ENCODE results near the gene MRPL54. TPM values are rescaled to one million over a fixed set of nuclear protein-coding genes. Genes with fewer than 3 reads are reported as not detected.

The MRPL54 gene
- total RNA-seq, 4 donors from 2014 or later: 23.3 to 86.3 (median 63.3) TPM

DNA sequence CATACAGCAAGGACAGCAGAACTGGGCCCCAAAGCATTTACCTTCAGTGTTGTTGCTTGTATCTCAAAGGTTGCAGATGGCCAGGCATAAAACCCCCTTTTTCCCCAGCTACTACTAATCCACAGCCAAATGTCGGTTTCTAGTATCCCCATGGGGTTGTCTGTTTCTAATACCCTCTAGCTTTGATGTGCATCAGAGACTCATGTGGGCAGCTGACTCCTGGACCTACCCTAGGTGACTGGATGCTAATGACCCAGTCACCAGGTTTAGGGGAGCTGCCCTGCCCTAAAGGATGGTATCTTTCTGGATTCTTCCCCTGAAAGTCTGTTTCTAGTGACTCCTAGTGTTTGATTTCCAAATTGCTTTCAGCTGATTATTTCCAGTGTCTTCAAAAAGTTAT is 30.4 kb upstream of the MRPL54 start:
- no peak for DNase-seq
- H3K4me3 ChIP-seq: no peak overlapping the region
- no peaks in the 10 kb centered on the region for H3K4me1 ChIP-seq
- no peak for TF ChIP-seq CTCF (IDR thresholded peaks at IDR 0.05 in 4 of 5, conservative IDR thresholded peaks at IDR 0.05 in 1 of 5)
- TF ChIP-seq POLR2A (IDR thresholded peaks at IDR 0.05): no peak
- no peaks in the 10 kb centered on the region for H3K36me3 ChIP-seq
- intact Hi-C loops (cut with DNase I; ENCODE audit: low total_unique reads) (no loop called here), in situ Hi-C loops (cut with MboI; ENCODE audit: low sequenced_read_pairs in 4 of 4) (no loop called here)
- peaks cover 0 to 4% (median 0%) of the 10 kb centered on the region in 3 donors for H3K27me3 ChIP-seq
- no peaks in the 10 kb centered on the region for H3K9me3 ChIP-seq
- no peak for ATAC-seq
- no peak overlapping the region for H3K27ac ChIP-seq

DNA sequence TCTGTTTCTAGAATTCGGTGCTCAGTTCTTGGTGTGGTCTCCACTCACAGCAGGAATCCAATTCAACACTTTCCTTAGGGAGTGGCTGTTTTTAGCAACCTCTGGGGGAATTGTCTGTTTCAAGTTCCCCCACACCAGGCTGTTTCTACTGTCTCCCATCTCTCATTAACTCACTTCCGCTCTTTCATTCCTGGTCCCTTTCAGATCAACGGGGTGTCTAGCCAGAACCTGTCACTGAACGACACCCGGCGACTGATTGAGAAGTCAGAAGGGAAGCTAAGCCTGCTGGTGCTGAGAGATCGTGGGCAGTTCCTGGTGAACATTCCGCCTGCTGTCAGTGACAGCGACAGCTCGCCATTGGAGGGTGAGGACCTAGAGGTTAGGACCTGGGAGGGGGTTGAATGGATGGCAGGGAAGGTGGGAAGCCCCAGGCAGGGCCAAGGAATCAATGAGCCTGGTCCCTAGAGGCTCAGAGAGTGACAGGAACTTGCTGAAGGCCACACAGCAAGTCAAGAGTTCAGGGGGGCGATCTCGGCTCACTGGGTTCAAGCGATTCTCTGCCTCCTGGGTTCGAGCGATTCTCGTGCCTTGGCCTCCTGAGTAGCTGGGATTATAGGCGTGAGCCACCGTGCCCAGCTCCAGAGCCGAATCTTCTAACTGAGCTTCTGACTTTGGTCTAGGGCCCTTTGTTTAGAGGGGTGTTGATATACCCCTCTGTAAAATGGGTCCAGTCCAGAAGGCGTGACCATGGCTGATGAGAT is 28.8 kb upstream of the MRPL54 start:
- no peak overlapping the region for H3K27ac ChIP-seq
- no peaks in the 10 kb centered on the region for H3K36me3 ChIP-seq
- H3K27me3 ChIP-seq: peaks cover 0 to 4% (median 4%) of the 10 kb centered on the region in 3 donors
- DNase-seq (no peak), ATAC-seq (no peak)
- no peak for TF ChIP-seq POLR2A (IDR thresholded peaks at IDR 0.05)
- TF ChIP-seq CTCF (IDR thresholded peaks at IDR 0.05 in 4 of 5, conservative IDR thresholded peaks at IDR 0.05 in 1 of 5): no peak
- in situ Hi-C loops (cut with MboI; ENCODE audit: low sequenced_read_pairs in 4 of 4): no loop called here
- no peak overlapping the region for H3K4me3 ChIP-seq
- no peaks in the 10 kb centered on the region for H3K4me1 ChIP-seq
- intact Hi-C loops (cut with DNase I; ENCODE audit: low total_unique reads): no loop called here
- no peaks in the 10 kb centered on the region for H3K9me3 ChIP-seq

DNA sequence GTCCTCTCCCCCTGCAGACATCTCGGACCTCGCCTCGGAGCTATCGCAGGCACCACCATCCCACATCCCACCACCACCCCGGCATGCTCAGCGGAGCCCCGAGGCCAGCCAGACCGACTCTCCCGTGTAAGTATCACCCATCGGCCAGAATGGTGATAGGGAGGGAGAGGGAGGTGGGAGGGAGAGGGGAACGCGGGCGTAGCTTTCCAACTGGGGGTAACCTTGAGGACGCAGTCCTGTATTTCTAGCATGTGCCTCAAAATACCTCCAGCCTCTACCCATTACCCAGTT is 28.2 kb upstream of the MRPL54 start:
- DNase-seq (no peak), ATAC-seq (no peak)
- intact Hi-C loops (cut with DNase I; ENCODE audit: low total_unique reads): no loop called here
- TF ChIP-seq POLR2A (IDR thresholded peaks at IDR 0.05): no peak
- Histone ChIP-seq H3K27ac (no peak overlapping the region), H3K27me3 (peaks cover 0 to 4% (median 4%) of the 10 kb centered on the region in 3 donors), H3K4me1 (no peaks in the 10 kb centered on the region), H3K9me3 (no peaks in the 10 kb centered on the region), H3K4me3 (no peak overlapping the region), H3K36me3 (no peaks in the 10 kb centered on the region)
- in situ Hi-C loops (cut with MboI; ENCODE audit: low sequenced_read_pairs in 4 of 4): no loop called here

DNA sequence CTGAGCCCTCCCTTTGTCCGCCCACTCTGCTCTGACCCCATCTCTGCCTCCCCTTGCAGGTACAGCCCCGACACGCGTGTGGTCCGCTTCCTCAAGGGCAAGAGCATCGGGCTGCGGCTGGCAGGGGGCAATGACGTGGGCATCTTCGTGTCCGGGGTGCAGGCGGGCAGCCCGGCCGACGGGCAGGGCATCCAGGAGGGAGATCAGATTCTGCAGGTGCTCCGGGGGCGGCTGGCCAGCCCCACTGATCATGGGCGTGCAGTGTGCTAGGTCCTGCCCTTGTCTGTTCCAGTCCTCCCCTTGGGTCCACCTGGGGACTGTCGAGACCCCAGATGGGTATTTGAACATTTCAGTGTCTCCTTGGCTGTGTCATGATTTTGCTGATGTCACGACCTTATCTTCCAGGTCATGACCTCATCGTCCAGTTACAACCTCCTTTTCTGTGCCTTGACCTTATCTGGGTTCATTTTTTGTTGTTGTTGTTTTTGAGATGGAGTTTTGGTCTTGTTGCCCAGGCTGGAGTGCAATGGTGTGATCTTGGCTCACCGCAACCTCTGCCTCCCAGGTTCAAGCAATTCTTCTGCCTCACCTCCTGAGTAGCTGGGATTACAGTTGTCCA is 26.3 kb upstream of the MRPL54 start:
- no peak overlapping the region for H3K27ac ChIP-seq
- ATAC-seq (no peak), DNase-seq (no peak)
- no peaks in the 10 kb centered on the region for H3K9me3 ChIP-seq
- intact Hi-C loops (cut with DNase I; ENCODE audit: low total_unique reads): no loop called here
- no peaks in the 10 kb centered on the region for H3K4me1 ChIP-seq
- in situ Hi-C loops (cut with MboI; ENCODE audit: low sequenced_read_pairs in 4 of 4): no loop called here
- peaks cover 0 to 6% (median 4%) of the 10 kb centered on the region in 3 donors for H3K27me3 ChIP-seq
- H3K36me3 ChIP-seq: no peaks in the 10 kb centered on the region
- H3K4me3 ChIP-seq: no peak overlapping the region
- TF ChIP-seq CTCF (IDR thresholded peaks at IDR 0.05 in 4 of 5, conservative IDR thresholded peaks at IDR 0.05 in 1 of 5) (no peak), POLR2A (IDR thresholded peaks at IDR 0.05) (no peak)

DNA sequence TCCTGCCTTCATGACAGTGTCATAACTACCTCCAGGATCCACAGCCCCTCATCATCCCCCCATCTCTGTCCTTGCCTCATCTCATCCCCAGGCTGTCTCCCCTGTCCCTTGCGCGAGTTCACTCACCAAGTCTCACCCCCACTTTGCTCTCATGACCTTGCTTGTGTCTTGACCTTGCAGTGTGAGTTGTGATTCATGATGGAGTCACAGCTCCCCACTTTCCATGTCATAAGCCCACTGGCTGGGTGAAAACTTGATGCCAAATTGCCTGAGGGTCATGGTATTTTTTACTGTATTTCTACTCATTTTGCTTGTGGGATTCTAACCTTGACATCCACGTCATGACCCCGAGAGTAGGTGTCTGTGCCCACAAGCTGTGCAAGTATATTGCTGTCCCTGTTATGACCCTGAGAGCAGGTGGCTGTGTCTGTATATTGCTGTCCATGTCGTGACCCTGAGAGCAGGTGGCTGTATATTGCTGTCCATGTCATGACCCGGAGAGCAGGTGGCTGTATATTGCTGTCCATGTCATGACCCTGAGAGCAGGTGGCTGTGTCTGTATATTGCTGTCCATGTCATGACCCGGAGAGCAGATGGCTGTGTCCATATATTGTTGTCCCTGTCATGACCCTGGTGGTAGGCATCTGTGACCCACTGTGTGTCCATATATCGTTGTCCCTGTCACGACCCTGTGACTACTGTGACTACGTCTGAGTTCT is 24.8 kb upstream of the MRPL54 start:
- in situ Hi-C loops (cut with MboI; ENCODE audit: low sequenced_read_pairs in 4 of 4): no loop called here
- peaks cover 0 to 6% (median 4%) of the 10 kb centered on the region in 3 donors for H3K27me3 ChIP-seq
- DNase-seq (no peak), ATAC-seq (no peak)
- H3K4me3 ChIP-seq: no peak overlapping the region
- TF ChIP-seq CTCF (IDR thresholded peaks at IDR 0.05 in 4 of 5, conservative IDR thresholded peaks at IDR 0.05 in 1 of 5) (no peak), POLR2A (IDR thresholded peaks at IDR 0.05) (no peak)
- H3K4me1 ChIP-seq: no peaks in the 10 kb centered on the region
- no peak overlapping the region for H3K27ac ChIP-seq
- no peaks in the 10 kb centered on the region for H3K36me3 ChIP-seq
- intact Hi-C loops (cut with DNase I; ENCODE audit: low total_unique reads): no loop called here
- H3K9me3 ChIP-seq: no peaks in the 10 kb centered on the region
